Fibroblast of skin of back (primary cell): Measurements from ENCODE around the gene NUDT22.
A peak's percentile ranks its signal among the peaks of the same experiment; 100 is the strongest.

Experiments
- DNase-seq: peaks from one replicate; pipeline ENCODE4 v3.0.0-alpha.2; 2013

NUDT22 gene

DNA sequence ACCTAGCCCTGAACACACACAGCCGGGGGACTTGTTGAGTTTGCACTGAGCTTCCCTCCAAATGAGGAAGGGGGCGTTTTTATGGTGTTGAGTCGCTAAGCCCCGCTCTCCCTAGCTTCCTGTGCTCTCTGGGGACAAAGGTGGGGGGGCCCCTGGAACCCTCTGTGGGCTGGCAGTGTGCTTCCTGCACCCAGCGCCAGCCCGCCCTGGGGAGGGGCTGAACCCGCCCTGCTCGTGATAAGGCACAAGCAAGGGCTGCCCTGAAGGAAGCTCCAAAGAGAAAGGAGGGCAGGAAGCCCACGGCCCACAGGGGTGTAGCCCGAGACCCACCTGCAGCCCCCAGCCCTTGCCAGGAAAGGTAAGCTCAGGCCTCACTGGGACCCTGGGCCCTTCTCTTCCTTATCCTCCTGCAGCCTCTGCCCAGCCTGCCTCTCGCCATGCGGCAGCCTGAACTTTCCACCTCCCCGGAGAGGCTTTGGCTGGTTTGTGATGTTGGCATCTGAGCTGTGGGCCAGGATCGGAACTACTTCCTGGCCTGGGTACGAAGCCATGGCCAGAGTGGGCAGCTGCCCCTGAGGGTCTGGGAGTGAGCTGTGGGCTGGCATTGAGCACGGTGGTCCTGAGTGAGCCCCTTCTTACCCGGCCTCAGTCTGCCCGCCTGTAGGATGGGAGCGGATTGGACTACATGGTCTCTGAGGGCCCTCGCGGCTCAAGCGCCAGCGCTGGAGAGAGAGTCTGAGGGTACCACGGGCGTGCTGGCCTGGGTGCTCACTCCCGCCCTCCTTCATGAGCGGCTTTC is 19.4 kb upstream of the NUDT22 start, which contains the start of gene FERMT3:
TSS of gene FERMT3 (plus strand) at position 265 of the 799 bp plus-strand sequence. CDS start 644 bp downstream, outside the sequence.
- DNase-seq, result no peak

DNA sequence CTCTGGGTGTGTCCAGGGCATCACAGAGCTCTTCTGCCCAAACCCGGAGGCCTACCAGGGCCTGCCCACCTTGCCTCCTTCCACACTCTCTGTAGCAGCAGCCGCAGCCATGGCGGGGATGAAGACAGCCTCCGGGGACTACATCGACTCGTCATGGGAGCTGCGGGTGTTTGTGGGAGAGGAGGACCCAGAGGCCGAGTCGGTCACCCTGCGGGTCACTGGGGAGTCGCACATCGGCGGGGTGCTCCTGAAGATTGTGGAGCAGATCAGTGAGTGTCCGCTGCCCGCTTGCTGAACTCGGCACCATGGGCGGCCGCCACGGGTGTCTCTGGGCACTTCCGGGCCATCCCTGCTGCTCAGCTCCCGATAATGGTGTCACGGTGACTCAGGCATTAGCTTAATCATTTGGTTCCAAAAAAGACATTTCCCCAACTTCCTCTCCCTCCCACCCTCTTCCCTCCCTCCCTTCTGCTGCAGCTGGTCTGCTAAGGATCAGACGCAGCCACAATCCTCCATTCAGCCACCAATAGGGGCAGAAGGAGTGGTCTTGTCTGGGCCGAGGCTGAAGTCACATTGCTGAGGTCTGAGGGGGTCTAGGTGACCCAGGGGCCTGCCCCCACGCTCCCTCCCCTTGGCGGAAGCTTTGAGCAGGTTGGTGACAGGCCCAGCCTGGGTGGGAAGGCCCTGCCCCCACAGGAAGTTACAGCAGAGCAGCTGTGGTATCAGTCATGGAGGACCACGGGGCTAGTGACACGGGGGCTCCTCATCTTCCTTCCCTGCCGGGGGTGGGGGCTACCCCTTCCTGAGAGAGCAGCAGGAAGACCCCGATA is 18.6 kb upstream of the NUDT22 start:
- peak; percentile 85 for DNase-seq

- no peak for DNase-seq
Observed at GRCh38 chr11:64208086-64208795, 17.8 kb upstream of the NUDT22 start.

DNA sequence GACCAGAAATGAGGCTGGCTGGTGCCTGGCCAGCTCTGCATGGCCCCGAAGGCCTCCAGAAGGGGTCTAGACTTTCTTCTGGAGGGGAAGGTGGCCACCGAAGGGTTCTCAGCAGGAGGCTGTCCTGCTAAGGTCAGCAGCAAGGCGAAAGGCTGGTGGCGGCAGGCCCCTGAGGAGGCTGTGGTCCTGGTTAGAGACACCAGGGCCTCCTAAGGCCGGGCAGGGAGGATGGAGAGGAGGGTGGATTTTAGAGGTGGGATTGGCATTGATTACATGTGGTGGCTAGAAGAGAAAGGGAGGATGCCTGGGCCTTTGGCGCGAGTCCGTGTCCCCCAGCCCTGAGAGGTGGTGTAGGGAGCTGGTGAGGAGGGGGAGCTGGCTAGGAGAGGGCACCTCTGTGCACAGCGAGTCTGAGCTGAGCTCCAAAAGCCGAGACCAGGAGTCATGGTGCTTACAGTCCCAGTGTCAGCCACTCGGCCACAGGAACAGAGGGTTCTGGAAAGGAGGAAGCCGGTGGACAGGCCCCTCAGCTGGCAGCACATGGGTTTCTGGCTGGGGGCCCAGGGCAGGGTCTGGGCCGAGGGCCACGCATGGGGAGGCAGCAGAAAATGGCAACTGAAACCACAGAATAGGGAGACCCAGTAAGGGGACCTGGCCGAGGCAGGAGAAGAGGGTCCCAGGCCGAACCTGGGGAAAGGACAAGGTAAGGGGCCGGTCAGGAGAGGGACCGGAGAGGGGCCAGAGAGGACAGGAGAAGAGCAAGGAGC is 17.1 kb upstream of the NUDT22 start:
- no peak for DNase-seq

DNA sequence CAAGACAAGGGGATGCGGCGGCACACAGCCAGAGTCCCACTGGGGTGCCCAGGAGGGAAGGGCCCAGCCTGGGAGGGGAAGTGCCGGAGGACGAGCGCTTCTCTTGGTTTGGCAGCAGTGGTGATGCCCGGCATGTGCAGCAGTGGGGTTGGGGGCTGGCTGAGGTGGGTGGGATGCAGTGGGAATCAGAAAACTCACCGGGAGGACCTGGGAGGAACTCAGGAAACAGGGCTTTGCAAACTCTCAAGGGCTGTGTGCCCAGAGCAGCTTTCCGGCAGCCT is 16.6 kb upstream of the NUDT22 start:
- no peak for DNase-seq

DNA sequence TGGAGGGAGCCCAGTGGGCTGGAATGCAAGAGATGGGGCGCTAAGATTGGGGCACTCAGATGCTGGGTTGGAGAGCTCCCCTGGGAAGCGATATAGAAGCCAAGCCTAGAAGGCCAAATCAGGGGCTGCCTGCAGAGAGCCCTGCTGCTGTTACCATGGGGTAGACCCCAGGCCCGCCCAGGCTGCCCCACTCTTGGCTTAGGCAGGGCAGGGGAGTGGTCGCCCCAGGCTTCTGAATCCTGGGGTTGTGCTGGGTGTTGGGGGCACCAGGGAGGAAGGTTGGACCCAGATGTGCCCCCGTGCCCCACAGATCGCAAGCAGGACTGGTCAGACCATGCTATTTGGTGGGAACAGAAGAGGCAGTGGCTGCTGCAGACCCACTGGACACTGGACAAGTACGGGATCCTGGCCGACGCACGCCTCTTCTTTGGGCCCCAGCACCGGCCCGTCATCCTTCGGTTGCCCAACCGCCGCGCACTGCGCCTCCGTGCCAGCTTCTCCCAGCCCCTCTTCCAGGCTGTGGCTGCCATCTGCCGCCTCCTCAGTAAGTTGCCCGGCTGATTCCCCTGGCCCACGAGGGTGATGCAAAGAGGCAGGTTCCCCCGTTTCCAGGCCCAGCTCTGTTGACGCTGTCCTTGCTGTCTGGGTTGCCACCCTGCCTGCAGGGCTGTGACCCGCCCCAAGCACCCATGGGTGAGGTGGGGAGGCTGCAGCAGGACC is 15.6 kb upstream of the NUDT22 start:
- DNase-seq, result no peak

- DNase-seq, result no peak
Observed at GRCh38 chr11:64211181-64211872, 14.7 kb upstream of the NUDT22 start.

DNA sequence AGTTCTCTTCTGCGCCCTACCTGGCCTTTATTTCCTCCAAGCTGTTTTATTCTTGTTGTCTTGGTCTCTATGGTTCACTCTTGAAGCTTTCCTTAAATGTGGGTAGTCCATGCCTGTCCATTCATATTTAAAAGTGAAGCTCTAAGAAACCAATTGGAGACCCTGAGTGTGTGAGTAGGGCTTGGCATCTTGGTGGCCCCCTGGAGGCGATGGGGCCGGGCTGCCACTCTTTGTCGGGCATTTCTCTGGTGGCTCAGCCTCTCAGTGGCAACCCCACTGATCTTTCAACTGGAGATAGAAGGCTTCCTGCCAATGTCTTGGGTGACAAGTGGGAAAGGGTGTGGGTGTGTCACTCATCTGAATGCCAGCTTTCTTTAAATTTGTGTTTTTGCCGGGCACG is 9.2 kb upstream of the NUDT22 start:
- DNase-seq, result no peak

DNA sequence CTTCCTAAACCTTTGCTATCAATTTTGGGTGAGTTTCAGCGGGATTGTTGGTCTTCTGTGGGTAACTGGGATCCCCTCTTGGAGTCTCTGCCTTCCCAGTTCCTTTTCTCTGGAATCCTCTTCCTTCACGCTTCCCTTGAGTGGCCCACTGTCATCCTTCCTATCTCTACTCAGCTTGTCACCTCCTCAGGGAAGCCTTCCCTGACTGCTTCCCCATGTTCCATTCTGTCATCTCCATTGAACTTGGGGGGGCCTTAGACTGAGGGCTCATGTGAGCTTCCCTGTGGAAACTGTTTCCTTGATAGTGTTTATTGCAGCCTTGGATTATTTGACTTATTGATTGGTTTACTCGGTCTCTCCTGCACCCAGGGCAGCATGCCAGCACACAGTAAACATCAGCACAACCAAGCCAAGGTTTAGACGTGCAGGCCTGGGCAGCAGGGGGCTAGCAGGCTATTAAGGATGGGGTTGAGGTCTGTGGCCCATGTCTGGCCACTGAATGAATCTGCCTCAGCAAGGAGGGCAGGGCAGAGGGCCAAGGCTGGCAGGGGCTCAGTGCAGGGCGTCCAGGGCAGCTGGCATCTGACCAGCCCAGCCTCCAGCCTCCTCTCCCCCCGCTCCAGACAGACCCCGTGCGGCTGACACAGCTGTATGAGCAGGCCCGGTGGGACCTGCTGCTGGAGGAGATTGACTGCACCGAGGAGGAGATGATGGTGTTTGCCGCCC is 7.3 kb upstream of the NUDT22 start:
- DNase-seq, result no peak

DNA sequence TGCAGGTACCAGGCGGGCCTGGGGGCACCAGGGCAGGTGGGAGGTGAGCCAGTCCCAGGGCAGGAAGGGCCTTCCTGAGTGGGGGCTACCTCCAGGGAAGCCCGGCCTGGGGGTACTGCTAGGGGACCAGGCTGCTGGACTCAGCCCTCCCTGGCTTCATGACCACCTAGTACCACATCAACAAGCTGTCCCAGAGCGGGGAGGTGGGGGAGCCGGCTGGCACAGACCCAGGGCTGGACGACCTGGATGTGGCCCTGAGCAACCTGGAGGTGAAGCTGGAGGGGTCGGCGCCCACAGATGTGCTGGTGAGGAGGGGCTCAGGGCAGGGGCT is 6.8 kb upstream of the NUDT22 start:
- no peak for DNase-seq

GRCh38 chr11:64219755-64220154 is 6.3 kb upstream of the NUDT22 start:
- no peak for DNase-seq

GRCh38 chr11:64220271-64220670 is 5.8 kb upstream of the NUDT22 start:
- DNase-seq, result no peak

GRCh38 chr11:64220798-64221197 is 5.3 kb upstream of the NUDT22 start:
- DNase-seq, result no peak

DNA sequence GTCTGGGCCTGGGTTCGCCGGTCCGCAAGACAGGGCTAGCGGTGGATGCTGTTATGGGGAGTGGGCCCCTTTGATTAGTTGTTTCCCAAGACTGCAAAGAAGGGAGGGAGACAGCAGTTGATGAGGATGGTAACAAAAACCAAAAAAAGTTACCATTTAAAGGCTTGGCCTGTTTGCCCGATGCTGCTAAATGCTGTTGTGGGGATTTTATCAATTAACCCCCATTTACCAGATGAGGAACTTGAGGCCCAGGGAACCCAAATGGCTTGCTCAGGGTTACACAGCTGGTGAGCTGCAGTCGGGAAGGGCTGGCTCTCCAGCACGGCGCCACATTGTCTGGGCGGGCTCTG is 3.4 kb upstream of the NUDT22 start:
- no peak for DNase-seq

- DNase-seq, result no peak
Observed at GRCh38 chr11:64223001-64223651, 2.9 kb upstream of the NUDT22 start.

DNA sequence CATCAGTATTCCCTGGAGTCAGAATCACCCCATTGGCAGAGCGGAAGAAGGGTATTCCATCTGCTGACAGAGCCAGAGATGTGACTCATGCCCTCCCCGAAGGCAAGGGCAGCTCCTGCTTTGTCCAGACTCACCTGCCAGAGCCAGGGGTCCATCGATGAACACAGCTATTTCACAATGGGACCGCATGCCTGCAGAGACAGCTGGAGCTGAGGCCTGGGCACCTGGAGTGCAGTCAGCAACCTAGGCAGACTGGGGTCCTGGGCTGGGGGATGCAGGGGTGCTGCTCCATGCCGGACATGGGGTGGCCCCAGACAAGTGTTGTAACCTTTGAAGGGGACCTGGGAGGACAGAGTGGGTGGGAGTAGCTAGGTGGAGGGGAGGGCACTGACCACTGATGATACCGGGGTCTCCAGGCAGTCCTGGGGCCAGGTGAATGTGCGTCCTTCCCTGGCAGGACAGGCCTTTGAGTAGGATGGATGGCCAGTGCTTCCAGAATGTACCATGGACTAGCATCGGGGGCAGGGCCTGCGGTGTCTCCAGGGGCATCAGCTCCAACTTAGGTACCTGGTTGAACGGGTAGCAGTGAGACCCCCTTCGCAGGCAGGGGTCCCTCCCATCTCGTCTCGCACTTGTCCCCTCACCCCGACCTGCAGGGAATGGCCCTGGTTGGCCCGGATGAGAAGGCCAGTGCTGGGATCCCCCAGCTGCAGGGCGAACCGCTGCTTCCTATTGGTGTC is 1.8 kb upstream of the NUDT22 start:
- no peak for DNase-seq

GRCh38 chr11:64224891-64225607 is 1.0 kb upstream of the NUDT22 start:
- DNase-seq, result no peak

- DNase-seq, result no peak
Observed at GRCh38 chr11:64226507-64227051, 505 bp downstream of the NUDT22 start.
